Stimulated activated naive CD8-positive, alpha-beta T cell treated with anti-CD3 and anti-CD28 coated beads, Interleukin-15, amount 100 ng/mL, for 72 hours (primary cell): Measurements from ENCODE around the gene MRTFA.
"Not testable (repeated sequence)": the region's sequence is repeated elsewhere in the genome, so short reads cannot be mapped to it uniquely, and the experiment has no call there.

Experiments used
- ATAC-seq: fragments of 150-1000 bp; cut with Tn5 transposase; 2 replicates; pipeline ENCODE4 v1.10.0; 2021; ENCODE audit warnings: mild to moderate bottlenecking, moderate library complexity
- DNase-seq, 2 donors: peaks; one replicate each; pipeline ENCODE4 v3.0.0; 2021 to 2022
- H3K27ac Mint-ChIP-seq, 2 donors: one replicate each; pipeline ENCODE4 v1.8.0; 2022; ENCODE audit warnings: mild to moderate bottlenecking in 2 of 2, mixed read lengths in 2 of 2, moderate library complexity in 2 of 2
- H3K27me3 Mint-ChIP-seq: one replicate; pipeline ENCODE4 v1.8.0; 2022; ENCODE audit warnings: mixed read lengths
- H3K4me1 Mint-ChIP-seq: one replicate; pipeline ENCODE4 v1.8.0; 2022; ENCODE audit warnings: mild to moderate bottlenecking, mixed read lengths
- H3K4me3 Mint-ChIP-seq, 2 donors: one replicate each; pipeline ENCODE4 v1.8.0; 2022; ENCODE audit warnings: mild to moderate bottlenecking in 2 of 2, mixed read lengths in 2 of 2, moderate library complexity in 1 of 2
- H3K9me3 Mint-ChIP-seq, 2 donors: one replicate each; pipeline ENCODE4 v1.8.0; 2022; ENCODE audit warnings: mixed read lengths in 2 of 2

MRTFA gene

GRCh38 chr22:40636380-40637182 is at the start of gene MRTFA:
Gene MRTFA (minus strand): TSS chr22:40636719.
- ATAC-seq = peak; percentile 95
- peak within 1 kb of the TSS; percentile 95 to 97 for H3K27ac Mint-ChIP-seq
- peak within 1 kb of the TSS; percentile 86 to 96 for H3K4me3 Mint-ChIP-seq
- H3K27me3 Mint-ChIP-seq = no peaks in the 10 kb centered on the region
- H3K4me1 Mint-ChIP-seq = peaks cover 45% of the 10 kb centered on the region
- H3K9me3 Mint-ChIP-seq = no peaks in the 10 kb centered on the region
- DNase-seq = peak; percentile 98 to 100

- Mint-ChIP-seq H3K4me1 (peaks cover 55% of the 10 kb centered on the region), H3K27me3 (peaks cover 14% of the 10 kb centered on the region), H3K27ac (peak overlapping the region in 1 of 2 donors; percentile 30), H3K9me3 (no peaks in the 10 kb centered on the region), H3K4me3 (peak overlapping the region; percentile 71 to 86)
- ATAC-seq = no peak
- peak; percentile 14 to 29 for DNase-seq
Observed at GRCh38 chr22:40685406-40685805, 48.9 kb upstream of the MRTFA start.

- H3K9me3 Mint-ChIP-seq = no peaks in the 10 kb centered on the region
- no peak for ATAC-seq
- DNase-seq = peak; percentile 16 to 21
- H3K4me3 Mint-ChIP-seq = peak overlapping the region; percentile 71 to 86
- H3K27ac Mint-ChIP-seq = peak overlapping the region; percentile 55 to 94
- peaks cover 21% of the 10 kb centered on the region for H3K27me3 Mint-ChIP-seq
- H3K4me1 Mint-ChIP-seq = peaks cover 62% of the 10 kb centered on the region
Observed at GRCh38 chr22:40684728-40685127, 48.2 kb upstream of the MRTFA start.

GRCh38 chr22:40681451-40681850 is 44.9 kb upstream of the MRTFA start:
- DNase-seq = no peak
- H3K4me1 Mint-ChIP-seq = peaks cover 65% of the 10 kb centered on the region
- H3K4me3 Mint-ChIP-seq = peak overlapping the region in 1 of 2 donors; percentile 29
- ATAC-seq = no peak
- H3K9me3 Mint-ChIP-seq = no peaks in the 10 kb centered on the region
- no peak overlapping the region for H3K27ac Mint-ChIP-seq
- H3K27me3 Mint-ChIP-seq = peaks cover 33% of the 10 kb centered on the region

GRCh38 chr22:40680819-40681183 is 44.3 kb upstream of the MRTFA start:
- ATAC-seq (no peak), DNase-seq (no peak)
- no peak overlapping the region for H3K4me3 Mint-ChIP-seq

GRCh38 chr22:40679964-40680818 is 43.7 kb upstream of the MRTFA start:
- Mint-ChIP-seq H3K27me3 (peaks cover 33% of the 10 kb centered on the region), H3K4me3 (no peak overlapping the region), H3K27ac (peak overlapping the region in 1 of 2 donors; percentile 29), H3K9me3 (no peaks in the 10 kb centered on the region), H3K4me1 (peaks cover 57% of the 10 kb centered on the region)
- DNase-seq (no peak), ATAC-seq (no peak)

More at GRCh38 chr22:40680819-40681183, 44.3 kb upstream of the MRTFA start:
- no peaks in the 10 kb centered on the region for H3K9me3 Mint-ChIP-seq
- peaks cover 62% of the 10 kb centered on the region for H3K4me1 Mint-ChIP-seq
- peaks cover 33% of the 10 kb centered on the region for H3K27me3 Mint-ChIP-seq
- peak overlapping the region in 1 of 2 donors; percentile 29 for H3K27ac Mint-ChIP-seq

- Mint-ChIP-seq H3K4me1 (peaks cover 49% of the 10 kb centered on the region), H3K4me3 (no peak within 1 kb of the TSS), H3K27me3 (peaks cover 33% of the 10 kb centered on the region)
Observed at GRCh38 chr22:40679249-40679963, 42.9 kb upstream of the MRTFA start, which contains the start of gene MCHR1. Gene MCHR1 (plus strand): TSS chr22:40679484. CDS start chr22:40679653, 169 bp downstream.

GRCh38 chr22:40678493-40679248 is 42.2 kb upstream of the MRTFA start:
- H3K27ac Mint-ChIP-seq = no peak overlapping the region
- no peak overlapping the region for H3K4me3 Mint-ChIP-seq
- peaks cover 33% of the 10 kb centered on the region for H3K27me3 Mint-ChIP-seq
- DNase-seq = no peak
- no peaks in the 10 kb centered on the region for H3K9me3 Mint-ChIP-seq
- no peak for ATAC-seq
- peaks cover 42% of the 10 kb centered on the region for H3K4me1 Mint-ChIP-seq

More at GRCh38 chr22:40679249-40679963, 42.9 kb upstream of the MRTFA start, which contains the start of gene MCHR1:
- Mint-ChIP-seq H3K9me3 (no peaks in the 10 kb centered on the region), H3K27ac (no peak within 1 kb of the TSS)
- no peak for DNase-seq
- ATAC-seq = no peak

- H3K4me3 Mint-ChIP-seq = no peak overlapping the region
- H3K9me3 Mint-ChIP-seq = peaks cover 0 to 4% of the 10 kb centered on the region in 2 donors
- DNase-seq (no peak), ATAC-seq (no peak)
- peaks cover 31% of the 10 kb centered on the region for H3K27me3 Mint-ChIP-seq
- H3K4me1 Mint-ChIP-seq = peaks cover 22% of the 10 kb centered on the region
- peak overlapping the region in 1 of 2 donors; percentile 87 for H3K27ac Mint-ChIP-seq
Observed at GRCh38 chr22:40676644-40677043, 40.1 kb upstream of the MRTFA start.

- ATAC-seq, H3K4me3 Mint-ChIP-seq, DNase-seq, H3K9me3 Mint-ChIP-seq: not testable (repeated sequence)
- Mint-ChIP-seq H3K27ac (peak overlapping the region in 1 of 2 donors; percentile 87), H3K4me1 (peaks cover 19% of the 10 kb centered on the region), H3K27me3 (peaks cover 26% of the 10 kb centered on the region)
Observed at GRCh38 chr22:40676166-40676565, 39.6 kb upstream of the MRTFA start.

- Mint-ChIP-seq H3K4me1 (peaks cover 11% of the 10 kb centered on the region), H3K27me3 (peaks cover 7% of the 10 kb centered on the region), H3K9me3 (peaks cover 0 to 4% of the 10 kb centered on the region in 2 donors), H3K27ac (no peak overlapping the region), H3K4me3 (no peak overlapping the region)
- ATAC-seq = no peak
- DNase-seq = no peak
Observed at GRCh38 chr22:40674274-40674673, 37.8 kb upstream of the MRTFA start.

- Mint-ChIP-seq H3K27me3 (no peaks in the 10 kb centered on the region), H3K4me1 (peaks cover 20% of the 10 kb centered on the region), H3K9me3 (peaks cover 6 to 9% of the 10 kb centered on the region in 2 donors), H3K27ac (no peak overlapping the region), H3K4me3 (no peak overlapping the region)
- DNase-seq = no peak
- ATAC-seq = no peak
Observed at GRCh38 chr22:40673017-40673416, 36.5 kb upstream of the MRTFA start.

- H3K27ac Mint-ChIP-seq = peak overlapping the region in 1 of 2 donors; percentile 67
- H3K27me3 Mint-ChIP-seq = no peaks in the 10 kb centered on the region
- H3K9me3 Mint-ChIP-seq = peaks cover 6 to 9% of the 10 kb centered on the region in 2 donors
- H3K4me1 Mint-ChIP-seq = peaks cover 24% of the 10 kb centered on the region
- no peak overlapping the region for H3K4me3 Mint-ChIP-seq
- ATAC-seq = no peak
- DNase-seq = no peak
Observed at GRCh38 chr22:40671796-40672360, 35.4 kb upstream of the MRTFA start.

GRCh38 chr22:40671369-40671768 is 34.9 kb upstream of the MRTFA start:
- Mint-ChIP-seq H3K4me3 (no peak overlapping the region), H3K27me3 (no peaks in the 10 kb centered on the region), H3K9me3 (peaks cover 6 to 9% of the 10 kb centered on the region in 2 donors), H3K4me1 (peaks cover 24% of the 10 kb centered on the region), H3K27ac (peak overlapping the region in 1 of 2 donors; percentile 80)
- no peak for DNase-seq
- no peak for ATAC-seq
